ENCODE results near the gene FGD4. TPM values are rescaled to one million over a fixed set of nuclear protein-coding genes. Genes with fewer than 3 reads are reported as not detected.

Gene FGD4
- total RNA-seq, 2 donors from 2014 or later: 36.3 to 54.4 TPM

DNA sequence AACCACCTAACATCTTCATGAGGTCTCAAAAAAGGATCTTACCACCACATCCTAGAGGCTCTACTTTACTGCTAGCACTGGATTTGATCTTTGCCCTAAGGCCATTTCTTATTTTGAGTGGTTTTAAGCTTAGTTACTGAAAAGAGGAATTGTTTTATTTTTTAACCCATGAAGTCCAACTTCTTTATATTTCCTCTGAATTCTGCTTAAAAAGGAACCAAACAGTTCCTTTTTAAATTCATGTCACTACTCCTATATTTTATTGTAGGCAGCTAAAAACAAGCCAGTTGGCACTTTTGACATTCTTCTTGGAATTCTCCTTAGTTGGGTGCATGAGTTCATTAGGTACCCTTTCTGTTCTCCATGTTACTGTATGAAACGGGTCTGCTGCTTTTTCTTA, 76.4 kb downstream of the FGD4 start:
- 83 to 96% methylated on average over 1 of the region's 1 CpG for WGBS, 2 donors
- Histone ChIP-seq H3K36me3 (replicated peaks in 1 of 2; ENCODE audit: insufficient read depth in 1 of 2, low read depth in 2 of 2) (no peaks in the 10 kb centered on the region), H3K27me3 (no peaks in the 10 kb centered on the region), H3K4me3 (no peak overlapping the region), H3K27ac (no peak overlapping the region), H3K4me1 (peaks cover 28% of the 10 kb centered on the region), H3K9me3 (no peaks in the 10 kb centered on the region)
- TF ChIP-seq, protein P1, sequence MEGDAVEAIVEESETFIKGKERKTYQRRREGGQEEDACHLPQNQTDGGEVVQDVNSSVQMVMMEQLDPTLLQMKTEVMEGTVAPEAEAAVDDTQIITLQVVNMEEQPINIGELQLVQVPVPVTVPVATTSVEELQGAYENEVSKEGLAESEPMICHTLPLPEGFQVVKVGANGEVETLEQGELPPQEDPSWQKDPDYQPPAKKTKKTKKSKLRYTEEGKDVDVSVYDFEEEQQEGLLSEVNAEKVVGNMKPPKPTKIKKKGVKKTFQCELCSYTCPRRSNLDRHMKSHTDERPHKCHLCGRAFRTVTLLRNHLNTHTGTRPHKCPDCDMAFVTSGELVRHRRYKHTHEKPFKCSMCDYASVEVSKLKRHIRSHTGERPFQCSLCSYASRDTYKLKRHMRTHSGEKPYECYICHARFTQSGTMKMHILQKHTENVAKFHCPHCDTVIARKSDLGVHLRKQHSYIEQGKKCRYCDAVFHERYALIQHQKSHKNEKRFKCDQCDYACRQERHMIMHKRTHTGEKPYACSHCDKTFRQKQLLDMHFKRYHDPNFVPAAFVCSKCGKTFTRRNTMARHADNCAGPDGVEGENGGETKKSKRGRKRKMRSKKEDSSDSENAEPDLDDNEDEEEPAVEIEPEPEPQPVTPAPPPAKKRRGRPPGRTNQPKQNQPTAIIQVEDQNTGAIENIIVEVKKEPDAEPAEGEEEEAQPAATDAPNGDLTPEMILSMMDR (IDR thresholded peaks at IDR 0.05): no peak
- no peak for TF ChIP-seq POLR2A (IDR thresholded peaks at IDR 0.05)
- ATAC-seq: no peak
- intact Hi-C loops (cut with DNase I): no loop called here
- no peak for DNase-seq

DNA sequence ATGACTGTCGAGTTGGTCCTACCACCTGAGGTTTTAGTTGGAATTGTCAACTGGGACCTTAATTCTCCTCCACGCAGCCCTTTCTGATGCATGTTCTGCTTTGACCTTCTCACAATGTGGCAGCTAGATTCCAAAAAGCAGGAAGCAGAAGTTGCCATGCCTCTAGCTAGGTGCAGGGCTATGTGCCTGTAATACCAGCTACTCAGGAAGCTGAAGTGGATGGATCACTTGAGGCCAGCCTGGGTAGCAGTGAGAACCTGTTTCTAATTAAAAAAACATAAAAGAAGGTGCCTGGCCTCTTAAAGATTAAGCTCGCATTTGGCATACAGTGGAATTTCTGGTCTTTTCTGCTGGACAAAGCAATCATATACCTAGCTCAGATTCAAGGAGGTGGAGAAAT, 77.1 kb downstream of the FGD4 start:
- DNase-seq (no peak), ATAC-seq (no peak)
- Histone ChIP-seq H3K27ac (peak overlapping the region in 2 of 4 donors; percentile 31 to 35), H3K4me3 (no peak overlapping the region), H3K36me3 (replicated peaks in 1 of 2; ENCODE audit: insufficient read depth in 1 of 2, low read depth in 2 of 2) (no peaks in the 10 kb centered on the region), H3K9me3 (no peaks in the 10 kb centered on the region), H3K4me1 (peaks cover 23% of the 10 kb centered on the region), H3K27me3 (no peaks in the 10 kb centered on the region)
- intact Hi-C loops (cut with DNase I): no loop called here
- TF ChIP-seq POLR2A (IDR thresholded peaks at IDR 0.05): no peak
- TF ChIP-seq, protein P1 (IDR thresholded peaks at IDR 0.05): no peak
- 82 to 87% methylated on average over 3 of the region's 3 CpGs for WGBS, 2 donors

GRCh38 chr12:32477714-32478113, 78.4 kb downstream of the FGD4 start:
- intact Hi-C loops (cut with DNase I): no loop called here
- Histone ChIP-seq H3K4me3 (no peak overlapping the region), H3K36me3 (replicated peaks in 1 of 2; ENCODE audit: insufficient read depth in 1 of 2, low read depth in 2 of 2) (no peaks in the 10 kb centered on the region), H3K27ac (no peak overlapping the region), H3K27me3 (no peaks in the 10 kb centered on the region), H3K4me1 (peaks cover 35% of the 10 kb centered on the region), H3K9me3 (no peaks in the 10 kb centered on the region)
- 70 to 86% methylated on average over 2 of the region's 2 CpGs for WGBS, 2 donors
- ATAC-seq: no peak
- TF ChIP-seq POLR2A (IDR thresholded peaks at IDR 0.05): no peak
- TF ChIP-seq, protein P1 (IDR thresholded peaks at IDR 0.05): no peak
- no peak for DNase-seq

GRCh38 chr12:32478166-32478565, 78.8 kb downstream of the FGD4 start:
- no peaks in the 10 kb centered on the region for H3K27me3 ChIP-seq
- no peaks in the 10 kb centered on the region for H3K9me3 ChIP-seq
- peak overlapping the region in 1 of 4 donors; percentile 64 for H3K27ac ChIP-seq
- ATAC-seq: no peak
- TF ChIP-seq POLR2A (IDR thresholded peaks at IDR 0.05): no peak
- TF ChIP-seq, protein P1 (IDR thresholded peaks at IDR 0.05): no peak
- peaks cover 36% of the 10 kb centered on the region for H3K4me1 ChIP-seq
- no peaks in the 10 kb centered on the region for H3K36me3 ChIP-seq (replicated peaks in 1 of 2; ENCODE audit: insufficient read depth in 1 of 2, low read depth in 2 of 2)
- 88 to 89% methylated on average over 7 of the region's 7 CpGs for WGBS, 2 donors
- H3K4me3 ChIP-seq: no peak overlapping the region
- intact Hi-C loops (cut with DNase I): no loop called here
- DNase-seq: no peak

Measured in body of pancreas (tissue), 4 donors.